ENCODE results near the gene APOA1. TPM values are rescaled to one million over a fixed set of nuclear protein-coding genes. Genes with fewer than 3 reads are reported as not detected.

The APOA1 gene
- total and polyA plus RNA-seq, 2 donors (not counting 3 experiments of a cell fraction or from before 2014, with no cell fraction given) = not detected

GRCh38 chr11:116813170-116813569, 24.3 kb downstream of the APOA1 start:
- no peak overlapping the region for H2AFZ ChIP-seq (ENCODE audit: low read depth, low read length)
- no peaks in the 10 kb centered on the region for H3K79me2 ChIP-seq (ENCODE audit: control insufficient read depth, insufficient read depth, low read length)
- H4K20me1 ChIP-seq (replicated peaks; ENCODE audit: control insufficient read depth, extremely low read depth, insufficient read depth, low read length) = no peaks in the 10 kb centered on the region
- H3K27me3 ChIP-seq (ENCODE audit: control insufficient read depth in 2 of 2, insufficient read depth in 2 of 2, low read length in 2 of 2) = peaks cover 6 to 8% of the 10 kb centered on the region in 2 experiments
- no TSS peak for BruUV-seq (replicated peaks)
- dilution Hi-C loops (cut with MboI; ENCODE audit: extremely low pct_ligation_motif_present, low sequenced_read_pairs) = no loop called here
- no peak for TF ChIP-seq MAX (IDR thresholded peaks at IDR 0.05; ENCODE audit: insufficient read depth, insufficient read length)
- no peak for TF ChIP-seq POLR2A (IDR thresholded peaks at IDR 0.05; ENCODE audit: low read depth, low read length)
- no peak for TF ChIP-seq FOS (IDR thresholded peaks at IDR 0.05; ENCODE audit: borderline replicate concordance, insufficient read depth, low read length)
- TF ChIP-seq MYC (IDR thresholded peaks at IDR 0.05; ENCODE audit: low read depth, low read length) = no peak
- no peak for TF ChIP-seq EZH2 (IDR thresholded peaks at IDR 0.05; ENCODE audit: borderline replicate concordance, low read depth, low read length, severe bottlenecking)
- no peak for TF ChIP-seq JUN (IDR thresholded peaks at IDR 0.05; ENCODE audit: borderline replicate concordance, insufficient read depth, insufficient read length, low read depth)
- TF ChIP-seq GATA2 (IDR thresholded peaks at IDR 0.05; ENCODE audit: insufficient read depth, insufficient read length, low read depth, low read length) = no peak
- no peak for TF ChIP-seq CTCF (IDR thresholded peaks at IDR 0.05; ENCODE audit: extremely low read depth in 1 of 2, insufficient read depth in 1 of 2, low read depth in 1 of 2, low read length in 2 of 2)
- no peak for TF ChIP-seq POLR2AphosphoS5 (IDR thresholded peaks at IDR 0.05; ENCODE audit: insufficient read depth, low read depth, low read length)
- DNase-seq (ENCODE audit: low read depth, low spot score) (no peak), FAIRE-seq (no peak)
- no peaks in the 10 kb centered on the region for H3K9me1 ChIP-seq (replicated peaks; ENCODE audit: control insufficient read depth, extremely low read depth, insufficient read depth, low read length)
- ChIA-PET POLR2A (no interaction called here), CTCF (interaction anchor here (1.2 kb wide), 1 partner anchor 21 kb away, joined by 3 read pairs; no protein-coding TSS in a partner anchor)
- H3K4me3 ChIP-seq (replicated peaks in 1 of 3; ENCODE audit: insufficient read depth in 1 of 3, low read depth in 1 of 3, low read length in 3 of 3) = no peak overlapping the region
- no peak overlapping the region for H3K4me2 ChIP-seq (ENCODE audit: insufficient read depth, low read length)
- no peaks in the 10 kb centered on the region for H3K4me1 ChIP-seq (ENCODE audit: control insufficient read depth, extremely low read depth, insufficient read depth, low read length)
- H3K9me3 ChIP-seq (replicated peaks; ENCODE audit: control insufficient read depth, insufficient read depth, low read length) = no peaks in the 10 kb centered on the region
- no peaks in the 10 kb centered on the region for H3K36me3 ChIP-seq (ENCODE audit: control insufficient read depth in 2 of 2, extremely low read depth in 1 of 2, insufficient read depth in 2 of 2, low read length in 2 of 2)
- no peak overlapping the region for H3K9ac ChIP-seq (replicated peaks; ENCODE audit: extremely low read depth, insufficient read depth, low read length)
- intact Hi-C loops (cut with micrococcal nuclease) = no loop called here
- H3K27ac ChIP-seq (ENCODE audit: insufficient read depth, low read depth, low read length) = no peak overlapping the region

All from endothelial cell of umbilical vein (primary cell).